HFFc6 (cell line): ENCODE results near the gene ECPAS. TPM values are rescaled to one million over a fixed set of nuclear protein-coding genes. Genes with fewer than 3 reads are reported as not detected.
"Not testable (repeated sequence)": the region's sequence is repeated elsewhere in the genome, so short reads cannot be mapped to it uniquely, and the experiment has no call there.

Experiments used
- DNase-seq: peaks from one replicate; pipeline ENCODE4 v3.0.0-alpha.2; 2018
- H3K27ac Mint-ChIP-seq: 2 replicates; pipeline ENCODE4 v1.8.0; 2020; ENCODE audit warnings: mild to moderate bottlenecking, mixed read lengths
- H3K27me3 Mint-ChIP-seq: 2 replicates; pipeline ENCODE4 v1.8.0; 2021; ENCODE audit warnings: mild to moderate bottlenecking, moderate library complexity, mixed read lengths; ENCODE audit not compliant: insufficient read depth
- H3K36me3 Mint-ChIP-seq: 2 replicates; pipeline ENCODE4 v1.8.0; 2021; ENCODE audit warnings: low read depth, mixed read lengths
- H3K4me1 Mint-ChIP-seq: 2 replicates; pipeline ENCODE4 v1.8.0; 2020; ENCODE audit warnings: low read depth, mixed read lengths
- H3K4me3 Mint-ChIP-seq: 2 replicates; pipeline ENCODE4 v1.8.0; 2020; ENCODE audit warnings: mild to moderate bottlenecking, moderate library complexity, mixed read lengths
- H3K9me3 Mint-ChIP-seq: 2 replicates; pipeline ENCODE4 v1.8.0; 2020; ENCODE audit warnings: mild to moderate bottlenecking, mixed read lengths
- total RNA-seq, 6 experiments: library from RNA; stranded (reverse); fragmentation: NEBNext Ultra II Directional; extraction: Animal tissue kit (Norgen Biotek cat#: 25700); gene quantifications; 2 replicates in 1 of 6; 3 replicates in 5 of 6; pipeline ENCODE4 v1.2.3, GENCODE V29; 2021
- TF ChIP-seq, protein P1 (sequence below): fragments of 200-600 bp; sonication (generic); IDR thresholded peaks from 2 replicates; pipeline ENCODE4 v1.5.0; 2021; ENCODE audit warnings: antibody characterized with exemption, mild to moderate bottlenecking

The ECPAS gene
- total RNA-seq, 6 experiments from 2014 or later: 69.8 to 87.7 (median 77.6) TPM

DNA sequence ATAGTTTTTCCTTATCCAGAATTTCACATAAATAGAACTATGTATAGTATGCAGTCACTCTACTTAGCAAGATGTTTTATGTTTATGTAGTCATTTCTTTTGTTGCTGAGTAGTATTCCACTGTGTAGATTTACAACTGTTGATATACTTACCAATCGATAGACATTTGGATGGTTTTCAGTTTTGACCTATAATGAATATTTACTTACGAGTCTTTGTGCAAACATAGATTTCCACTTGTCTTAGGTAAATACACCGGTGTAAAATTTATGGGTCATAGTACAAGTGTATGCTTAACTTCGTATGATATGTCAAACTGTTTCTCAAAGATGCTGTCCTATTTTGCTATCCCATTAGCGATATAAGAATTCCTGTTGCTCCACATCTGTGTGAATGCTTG is 134.4 kb downstream of the ECPAS start:
- H3K27ac Mint-ChIP-seq: no peak overlapping the region
- no peak overlapping the region for H3K4me3 Mint-ChIP-seq
- 0 out of 2 replicates have a peak, but pooled peaks cover 2% of the 10 kb centered on the region for H3K27me3 Mint-ChIP-seq
- H3K36me3 Mint-ChIP-seq: no peaks in the 10 kb centered on the region
- H3K9me3 Mint-ChIP-seq: no peaks in the 10 kb centered on the region
- peaks cover 4% of the 10 kb centered on the region; the same call in 1 of the 2 replicates for H3K4me1 Mint-ChIP-seq
- TF ChIP-seq, protein P1, sequence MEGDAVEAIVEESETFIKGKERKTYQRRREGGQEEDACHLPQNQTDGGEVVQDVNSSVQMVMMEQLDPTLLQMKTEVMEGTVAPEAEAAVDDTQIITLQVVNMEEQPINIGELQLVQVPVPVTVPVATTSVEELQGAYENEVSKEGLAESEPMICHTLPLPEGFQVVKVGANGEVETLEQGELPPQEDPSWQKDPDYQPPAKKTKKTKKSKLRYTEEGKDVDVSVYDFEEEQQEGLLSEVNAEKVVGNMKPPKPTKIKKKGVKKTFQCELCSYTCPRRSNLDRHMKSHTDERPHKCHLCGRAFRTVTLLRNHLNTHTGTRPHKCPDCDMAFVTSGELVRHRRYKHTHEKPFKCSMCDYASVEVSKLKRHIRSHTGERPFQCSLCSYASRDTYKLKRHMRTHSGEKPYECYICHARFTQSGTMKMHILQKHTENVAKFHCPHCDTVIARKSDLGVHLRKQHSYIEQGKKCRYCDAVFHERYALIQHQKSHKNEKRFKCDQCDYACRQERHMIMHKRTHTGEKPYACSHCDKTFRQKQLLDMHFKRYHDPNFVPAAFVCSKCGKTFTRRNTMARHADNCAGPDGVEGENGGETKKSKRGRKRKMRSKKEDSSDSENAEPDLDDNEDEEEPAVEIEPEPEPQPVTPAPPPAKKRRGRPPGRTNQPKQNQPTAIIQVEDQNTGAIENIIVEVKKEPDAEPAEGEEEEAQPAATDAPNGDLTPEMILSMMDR: no peak
- DNase-seq: no peak

DNA sequence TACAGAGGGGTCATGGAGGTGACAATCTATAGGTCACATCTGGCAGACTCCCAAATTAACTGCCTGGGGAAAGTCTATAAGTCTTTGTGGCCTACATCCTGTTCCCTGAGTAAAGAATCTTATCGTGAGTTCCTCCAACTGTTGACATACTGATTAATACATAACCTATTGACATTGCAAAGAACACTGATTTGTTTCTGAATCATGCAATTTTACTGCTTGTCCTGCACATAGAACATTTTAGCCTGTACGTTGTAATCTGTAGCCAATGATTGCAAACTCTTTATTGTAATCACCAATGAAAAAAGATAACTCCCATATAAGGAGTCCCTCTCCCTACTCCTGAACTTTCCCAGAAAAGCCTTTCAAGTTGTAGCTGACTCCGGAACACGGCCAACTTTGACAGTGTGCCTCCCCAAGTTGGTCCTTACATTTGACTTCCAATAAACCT is 135.3 kb downstream of the ECPAS start:
- Mint-ChIP-seq H3K4me1 (peaks cover 4% of the 10 kb centered on the region; the same call in 1 of the 2 replicates), H3K27me3 (0 out of 2 replicates have a peak, but pooled peaks cover 2% of the 10 kb centered on the region), H3K36me3 (no peaks in the 10 kb centered on the region), H3K4me3 (no peak overlapping the region), H3K9me3 (no peaks in the 10 kb centered on the region), H3K27ac (no peak overlapping the region)
- TF ChIP-seq, protein P1: no peak
- DNase-seq: no peak

DNA sequence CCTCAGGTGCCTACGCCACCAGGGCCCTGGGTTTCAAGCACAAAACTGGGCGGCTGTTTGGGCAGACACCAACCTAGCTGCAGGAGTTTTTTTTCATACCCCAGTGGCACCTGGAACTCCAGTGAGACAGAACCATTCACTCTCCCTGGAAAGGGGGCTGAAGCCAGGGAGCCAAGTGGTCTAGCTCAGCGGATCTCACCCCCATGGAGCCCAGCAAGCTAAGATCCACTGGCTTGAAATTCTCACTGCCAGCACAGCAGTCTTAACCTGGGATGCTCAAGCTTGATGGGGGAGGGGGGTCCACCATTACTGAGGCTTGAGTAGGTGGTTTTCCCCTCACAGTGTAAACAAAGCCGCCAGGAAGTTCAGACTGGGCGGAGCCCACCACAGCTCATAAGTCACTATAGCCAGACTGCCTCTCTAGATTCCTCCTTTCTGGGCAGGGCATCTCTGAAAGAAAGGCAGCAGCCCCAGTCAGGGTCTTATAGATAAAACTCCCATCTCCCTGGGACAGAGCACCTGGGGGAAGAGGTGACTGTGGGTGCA is 149.8 kb downstream of the ECPAS start:
- not testable (repeated sequence) for H3K9me3 Mint-ChIP-seq, H3K4me1 Mint-ChIP-seq

DNA sequence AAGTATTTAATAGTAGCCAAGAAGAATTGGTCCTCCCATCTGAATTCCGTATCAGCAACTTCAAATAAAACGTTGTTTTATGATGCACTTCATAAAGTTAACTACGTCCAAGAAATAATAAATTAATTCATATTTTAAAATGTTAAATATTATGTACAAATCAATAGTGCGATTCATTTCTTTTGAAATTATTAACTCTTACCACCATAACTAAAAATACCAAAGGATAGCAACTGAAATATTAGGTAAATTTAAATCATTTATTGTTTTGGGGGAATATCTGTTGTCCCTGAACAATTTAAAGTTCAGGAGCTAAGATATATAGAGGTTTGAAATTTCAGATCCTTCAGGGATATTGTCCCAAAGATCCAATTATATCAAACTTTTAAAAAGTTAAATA is 154.1 kb downstream of the ECPAS start, which contains the start of gene OR2K2:
Gene OR2K2 (minus strand): TSS at position 101 of the 400 bp plus-strand sequence. CDS start 1,791 bp downstream, outside the sequence.
- Mint-ChIP-seq H3K4me1 (no peaks in the 10 kb centered on the region), H3K36me3 (no peaks in the 10 kb centered on the region), H3K27me3 (peaks cover 14% of the 10 kb centered on the region), H3K27ac (no peak within 1 kb of the TSS), H3K4me3 (no peak within 1 kb of the TSS), H3K9me3 (no peaks in the 10 kb centered on the region)
- no peak for DNase-seq
- TF ChIP-seq, protein P1: no peak

More for the DNA sequence above, 149.8 kb downstream of the ECPAS start:
- not testable (repeated sequence) for H3K27ac Mint-ChIP-seq, H3K36me3 Mint-ChIP-seq, H3K4me3 Mint-ChIP-seq, DNase-seq
- H3K27me3 Mint-ChIP-seq: peaks cover 10% of the 10 kb centered on the region

DNA sequence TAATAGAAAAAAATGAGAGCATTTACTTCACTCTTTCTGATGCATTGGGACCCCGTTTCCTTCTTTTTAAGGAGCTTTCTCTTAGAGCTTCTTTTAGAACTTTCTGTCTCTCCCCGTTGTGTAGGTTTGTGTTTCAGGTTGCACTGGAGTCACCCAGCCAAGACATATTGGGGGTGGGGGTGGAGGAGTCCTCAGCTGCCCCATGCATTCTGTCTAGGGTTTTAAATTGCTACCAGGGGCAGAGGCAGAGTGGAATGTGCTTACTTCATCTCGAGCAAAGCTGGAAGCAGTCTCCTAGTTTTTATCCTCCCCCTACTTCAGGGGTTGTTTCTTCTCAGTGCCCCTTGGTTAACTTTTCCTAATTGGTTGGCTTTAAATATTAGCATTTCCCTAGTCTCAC is 163.6 kb downstream of the ECPAS start:
- DNase-seq: no peak
- H3K27ac Mint-ChIP-seq: no peak overlapping the region
- H3K27me3 Mint-ChIP-seq: peaks cover 2% of the 10 kb centered on the region; the same call in 1 of the 2 replicates
- H3K4me3 Mint-ChIP-seq: no peak overlapping the region
- H3K36me3 Mint-ChIP-seq: no peaks in the 10 kb centered on the region; the same call in 1 of the 2 replicates
- peaks cover 13% of the 10 kb centered on the region; the same call in 1 of the 2 replicates for H3K4me1 Mint-ChIP-seq
- TF ChIP-seq, protein P1: no peak
- peaks cover 3% of the 10 kb centered on the region; the same call in 1 of the 2 replicates for H3K9me3 Mint-ChIP-seq

DNA sequence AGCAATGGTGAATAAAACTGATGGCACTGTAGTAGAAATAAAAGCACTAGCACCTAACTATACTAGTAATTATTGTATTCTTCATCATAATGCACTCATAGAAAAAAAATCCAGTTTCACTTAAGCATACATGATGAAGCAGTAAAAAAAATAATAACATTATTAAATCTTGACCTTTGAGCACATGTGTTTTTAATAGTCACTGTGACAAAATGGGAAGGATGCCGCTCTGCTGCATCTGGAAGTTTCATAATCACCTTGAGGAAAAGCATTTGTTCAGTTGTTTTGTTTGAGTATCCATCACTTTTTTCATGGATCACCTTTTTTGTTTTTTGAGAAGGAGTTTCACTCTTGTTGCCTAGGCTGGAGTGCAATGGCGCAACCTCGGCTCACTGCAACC is 167.4 kb downstream of the ECPAS start:
- Mint-ChIP-seq H3K27ac (no peak overlapping the region), H3K27me3 (no peaks in the 10 kb centered on the region; the same call in 1 of the 2 replicates), H3K36me3 (no peaks in the 10 kb centered on the region; the same call in 1 of the 2 replicates), H3K4me1 (peaks cover 13% of the 10 kb centered on the region; the same call in 1 of the 2 replicates), H3K9me3 (peaks cover 1% of the 10 kb centered on the region; the same call in 1 of the 2 replicates), H3K4me3 (no peak overlapping the region)
- no peak for DNase-seq
- TF ChIP-seq, protein P1: no peak
